GM12878 (cell line): ENCODE data around the gene PLCG2. TPM values are rescaled to one million over a fixed set of nuclear protein-coding genes. Genes with fewer than 3 reads are reported as not detected.

Source experiments
- ATF7 ChIP-seq: fragments of 450-650 bp; IDR thresholded peaks from 2 replicates; pipeline ENCODE4 v1.6.1; 2016; ENCODE audit warnings: low read depth, mild to moderate bottlenecking
- BACH1 ChIP-seq: fragments of 450-650 bp; IDR thresholded peaks from 2 replicates; pipeline ENCODE4 v1.6.1; 2017; ENCODE audit warnings: mild to moderate bottlenecking, borderline replicate concordance
- BCL3 ChIP-seq: IDR thresholded peaks from 2 replicates; pipeline ENCODE4 v1.6.1; 2011; ENCODE audit warnings: borderline replicate concordance, low read depth, mild to moderate bottlenecking, moderate library complexity, low read length; ENCODE audit not compliant: insufficient read depth, poor library complexity, severe bottlenecking
- BMI1 ChIP-seq: fragments of 450-650 bp; IDR thresholded peaks from 2 replicates; pipeline ENCODE4 v1.6.1; 2016; ENCODE audit warnings: mild to moderate bottlenecking, moderate library complexity, borderline replicate concordance
- CREB1 ChIP-seq: IDR thresholded peaks from 2 replicates; pipeline ENCODE4 v1.6.1; 2012; ENCODE audit warnings: low read depth, mild to moderate bottlenecking, inconsistent platforms
- DPF2 ChIP-seq: fragments of 450-650 bp; IDR thresholded peaks from 2 replicates; pipeline ENCODE4 v1.6.1; 2017; ENCODE audit warnings: mild to moderate bottlenecking
- ETV6 ChIP-seq, 2 experiments: fragments of 450-650 bp in 1 of 2; IDR thresholded peaks in 1 of 2; conservative IDR thresholded peaks in 1 of 2; 2 replicates each; pipeline ENCODE4 v1.6.1; 2014; ENCODE audit warnings: antibody characterized with exemption in 1 of 2, borderline replicate concordance in 1 of 2, low read depth in 1 of 2, mild to moderate bottlenecking in 1 of 2, moderate library complexity in 1 of 2
- GATAD2B ChIP-seq: fragments of 450-650 bp; conservative IDR thresholded peaks from 2 replicates; pipeline ENCODE4 v1.6.1; 2017; ENCODE audit warnings: low read depth, mild to moderate bottlenecking, moderate library complexity
- IRF4 ChIP-seq: IDR thresholded peaks from 2 replicates; pipeline ENCODE4 v1.6.1; 2011; ENCODE audit warnings: low read depth, low read length
- MEF2A ChIP-seq: IDR thresholded peaks from 2 replicates; pipeline ENCODE4 v1.6.1; 2011; ENCODE audit warnings: low read depth, mild to moderate bottlenecking, low read length, moderate library complexity; ENCODE audit not compliant: insufficient read depth
- MYB ChIP-seq: fragments of 150-350 bp; IDR thresholded peaks from 2 replicates; pipeline ENCODE4 v1.6.1; 2014; ENCODE audit warnings: mild to moderate bottlenecking, low read depth, low read length, borderline replicate concordance
- NFYB ChIP-seq: IDR thresholded peaks from 2 replicates; pipeline ENCODE4 v1.6.1; 2011; ENCODE audit warnings: low read depth, mild to moderate bottlenecking, low read length, improper control_type of control experiment, moderate library complexity; ENCODE audit not compliant: insufficient read depth
- PAX5 ChIP-seq: IDR thresholded peaks from 2 replicates; pipeline ENCODE4 v1.6.1; 2011; ENCODE audit warnings: low read depth, low read length, borderline replicate concordance
- SRF ChIP-seq, 2 experiments: IDR thresholded peaks; 2 replicates each; pipeline ENCODE4 v1.6.1; 2011; ENCODE audit warnings: low read depth in 2 of 2, low read length in 2 of 2, mild to moderate bottlenecking in 1 of 2, moderate library complexity in 1 of 2
- ZNF274 ChIP-seq: IDR thresholded peaks from one replicate; pipeline ENCODE4 v1.8.0; 2011; ENCODE audit not compliant: insufficient read length, insufficient read depth
- ZNF592 ChIP-seq: fragments of 450-650 bp; IDR thresholded peaks from 2 replicates; pipeline ENCODE4 v1.6.1; 2017; ENCODE audit warnings: mild to moderate bottlenecking, moderate library complexity
- polyA plus RNA-seq, 11 experiments: library from polyadenylated mRNA; depleted of rRNA in 4 of 11; unstranded in 6 of 11; stranded (reverse) in 5 of 11; fragments of >200 nt; fragmentation: Nextera tagmentation in 4 of 11; fragmentation: Illumina TruSeq in 1 of 11; extraction: Ambion mirVana in 4 of 11; extraction: Trizol in 1 of 11; gene quantifications; 1 replicate in 1 of 11; 2 replicates in 10 of 11; pipeline versions ENCODE4 v1.2.1 to v1.2.3, GENCODE V29; 2011 to 2016; ENCODE audit warnings: inconsistent platforms in 2 of 11, missing spikeins in 2 of 11, low read depth in 1 of 11
- total RNA-seq, 4 experiments: library from RNA; depleted of rRNA in 3 of 4; stranded (reverse); fragments of >200 nt in 3 of 4; fragmentation: Illumina TruSeq in 1 of 4; extraction: Trizol in 1 of 4; gene quantifications; 2 replicates each; pipeline versions ENCODE4 v1.2.1 to v1.2.3, GENCODE V29; 2013 to 2021
- TF ChIP-seq, protein P1 (sequence below): IDR thresholded peaks from 2 replicates; pipeline ENCODE4 v1.6.1; 2012; ENCODE audit warnings: low read depth, low read length, improper control_type of control experiment
- TF ChIP-seq, protein P2 (sequence below): IDR thresholded peaks from 2 replicates; pipeline ENCODE4 v1.6.1; 2011; ENCODE audit warnings: borderline replicate concordance, low read depth, mild to moderate bottlenecking, moderate library complexity, mixed read lengths, low read length; ENCODE audit not compliant: insufficient read depth; ENCODE audit errors: extremely low read length
- TF ChIP-seq, protein P3 (sequence below): IDR thresholded peaks from 2 replicates; pipeline ENCODE4 v1.6.1; 2011; ENCODE audit warnings: low read depth, low read length, improper control_type of control experiment, borderline replicate concordance

The PLCG2 gene
- total and polyA plus RNA-seq, 10 of the 15 experiments (the other 5 are each of a cell fraction or from before 2014, with no cell fraction given): 47.6 to 256 (median 149) TPM

GRCh38 chr16:81752225-81752875 is 26.7 kb upstream of the PLCG2 start (continued):
- no peak for TF ChIP-seq ZNF592
- 0 out of 2 replicates have a peak, but pooled peaks have one; percentile 8 for TF ChIP-seq NFYB
- TF ChIP-seq ATF7: peak; percentile 59
- TF ChIP-seq, protein P1, sequence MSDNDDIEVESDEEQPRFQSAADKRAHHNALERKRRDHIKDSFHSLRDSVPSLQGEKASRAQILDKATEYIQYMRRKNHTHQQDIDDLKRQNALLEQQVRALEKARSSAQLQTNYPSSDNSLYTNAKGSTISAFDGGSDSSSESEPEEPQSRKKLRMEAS: 0 out of 2 replicates have a peak, but pooled peaks have one; percentile 35
- no peak for TF ChIP-seq BCL3
- 0 out of 4 replicates have a peak, but pooled peaks of 1 of the 2 experiments have one; percentile 53 for TF ChIP-seq SRF (IDR thresholded peaks at IDR 0.05; ENCODE audit: low read depth in 2 of 2, low read length in 2 of 2)
- TF ChIP-seq, protein P2, sequence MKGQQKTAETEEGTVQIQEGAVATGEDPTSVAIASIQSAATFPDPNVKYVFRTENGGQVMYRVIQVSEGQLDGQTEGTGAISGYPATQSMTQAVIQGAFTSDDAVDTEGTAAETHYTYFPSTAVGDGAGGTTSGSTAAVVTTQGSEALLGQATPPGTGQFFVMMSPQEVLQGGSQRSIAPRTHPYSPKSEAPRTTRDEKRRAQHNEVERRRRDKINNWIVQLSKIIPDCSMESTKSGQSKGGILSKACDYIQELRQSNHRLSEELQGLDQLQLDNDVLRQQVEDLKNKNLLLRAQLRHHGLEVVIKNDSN: no peak
- no peak for TF ChIP-seq ZNF274
- peak; percentile 93 for TF ChIP-seq DPF2
- 0 out of 2 replicates have a peak, but pooled peaks have one; percentile 31 for TF ChIP-seq BMI1
- TF ChIP-seq, protein P3, sequence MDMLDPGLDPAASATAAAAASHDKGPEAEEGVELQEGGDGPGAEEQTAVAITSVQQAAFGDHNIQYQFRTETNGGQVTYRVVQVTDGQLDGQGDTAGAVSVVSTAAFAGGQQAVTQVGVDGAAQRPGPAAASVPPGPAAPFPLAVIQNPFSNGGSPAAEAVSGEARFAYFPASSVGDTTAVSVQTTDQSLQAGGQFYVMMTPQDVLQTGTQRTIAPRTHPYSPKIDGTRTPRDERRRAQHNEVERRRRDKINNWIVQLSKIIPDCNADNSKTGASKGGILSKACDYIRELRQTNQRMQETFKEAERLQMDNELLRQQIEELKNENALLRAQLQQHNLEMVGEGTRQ: no peak
- TF ChIP-seq BACH1: peak; percentile 48; the same call in 1 of the 2 replicates
- peak; percentile 79; the same call in 1 of the 2 replicates for TF ChIP-seq GATAD2B
- peak; percentile 68; the same call in 1 of the 2 replicates for TF ChIP-seq IRF4
- peak; percentile 18; the same call in 1 of the 2 replicates for TF ChIP-seq CREB1
- TF ChIP-seq PAX5: peak; percentile 69; the same call in 1 of the 2 replicates
- TF ChIP-seq MEF2A: 0 out of 2 replicates have a peak, but pooled peaks have one; percentile 35
- TF ChIP-seq MYB: no peak
- TF ChIP-seq ETV6 (conservative IDR thresholded peaks at IDR 0.05 in 1 of 2, IDR thresholded peaks at IDR 0.05 in 1 of 2; ENCODE audit: borderline replicate concordance in 1 of 2, low read depth in 1 of 2): peak in 1 of 2 experiments; percentile 61; a peak in 2 of 4 replicates
